ENCODE data around the gene DIS3L2.
"Not testable (repeated sequence)": the region's sequence is repeated elsewhere in the genome, so short reads cannot be mapped to it uniquely, and the experiment has no call there.

The DIS3L2 gene

GRCh38 chr2:232126301-232127099 is 165.0 kb downstream of the DIS3L2 start:
- DNase-seq, result no peak

GRCh38 chr2:232129483-232129882 is 168.0 kb downstream of the DIS3L2 start:
- DNase-seq, result no peak

GRCh38 chr2:232132181-232132580 is 170.7 kb downstream of the DIS3L2 start:
- DNase-seq, result no peak

- no peak for DNase-seq
Observed at GRCh38 chr2:232133078-232133477, 171.6 kb downstream of the DIS3L2 start.

- no peak for DNase-seq
Observed at GRCh38 chr2:232134939-232135338, 173.4 kb downstream of the DIS3L2 start.

GRCh38 chr2:232137356-232138147 is 176.0 kb downstream of the DIS3L2 start:
- no peak for DNase-seq

GRCh38 chr2:232138441-232138840 is 176.9 kb downstream of the DIS3L2 start:
- no peak for DNase-seq

- DNase-seq, result peak in 1 of 2 experiments; percentile 4
Observed at GRCh38 chr2:232139171-232139594, 177.7 kb downstream of the DIS3L2 start.

- no peak for DNase-seq
Observed at GRCh38 chr2:232139786-232140562, 178.5 kb downstream of the DIS3L2 start.

- no peak for DNase-seq
Observed at GRCh38 chr2:232141591-232141990, 180.1 kb downstream of the DIS3L2 start.

- DNase-seq, result peak; percentile 32 to 36
Observed at GRCh38 chr2:232142049-232142448, 180.5 kb downstream of the DIS3L2 start.

- DNase-seq, result no peak
Observed at GRCh38 chr2:232142502-232142901, 181.0 kb downstream of the DIS3L2 start.

- DNase-seq, result no peak
Observed at GRCh38 chr2:232146294-232146693, 184.8 kb downstream of the DIS3L2 start.

- DNase-seq, result no peak
Observed at GRCh38 chr2:232147440-232148077, 186.0 kb downstream of the DIS3L2 start.

- no peak for DNase-seq
Observed at GRCh38 chr2:232162187-232162586, 200.7 kb downstream of the DIS3L2 start.

GRCh38 chr2:232170396-232170795 is 208.9 kb downstream of the DIS3L2 start:
- DNase-seq, result no peak

GRCh38 chr2:232174662-232175061 is 213.1 kb downstream of the DIS3L2 start:
- DNase-seq, result no peak

- DNase-seq, result not testable (repeated sequence)
Observed at GRCh38 chr2:232176587-232176986, 215.1 kb downstream of the DIS3L2 start.

GRCh38 chr2:232183279-232183678 is 221.8 kb downstream of the DIS3L2 start:
- DNase-seq, result no peak

GRCh38 chr2:232184346-232184745 is 222.8 kb downstream of the DIS3L2 start:
- DNase-seq, result no peak

- DNase-seq, result no peak
Observed at GRCh38 chr2:232190796-232191195, 229.3 kb downstream of the DIS3L2 start.

- DNase-seq, result no peak
Observed at GRCh38 chr2:232195487-232195886, 234.0 kb downstream of the DIS3L2 start.

GRCh38 chr2:232196802-232197201 is 235.3 kb downstream of the DIS3L2 start:
- no peak for DNase-seq
